Activated CD8-positive, alpha-beta T cell treated with anti-CD3 and anti-CD28 coated beads for 36 hours (primary cell): ENCODE data around the gene RACK1. TPM values are rescaled to one million over a fixed set of nuclear protein-coding genes. Genes with fewer than 3 reads are reported as not detected.
A peak's percentile ranks its signal among the peaks of the same experiment; 100 is the strongest.
"Not testable (repeated sequence)": the region's sequence is repeated elsewhere in the genome, so short reads cannot be mapped to it uniquely, and the experiment has no call there.

Experiments used
- ATAC-seq: fragments of 200-7000 bp; cut with Tn5 transposase; one replicate; pipeline ENCODE4 v1.10.0; 2021; ENCODE audit warnings: mild to moderate bottlenecking, moderate library complexity
- CTCF ChIA-PET: fragments of 350-600 bp; sonication (Branson Sonifier 250); formaldehyde crosslinking; loops from one replicate; lab custom pipeline; 2021; ENCODE audit warnings: antibody characterized with exemption; lab: Charles Lee
- POLR2A ChIA-PET: fragments of 350-600 bp; sonication (Branson Sonifier 250); formaldehyde crosslinking; loops from one replicate; lab custom pipeline; 2021; ENCODE audit warnings: antibody characterized with exemption; lab: Charles Lee
- DNase-seq: peaks from one replicate; pipeline ENCODE4 v3.0.0-alpha.2; 2020
- H3K27ac Mint-ChIP-seq: one replicate; pipeline ENCODE4 v1.8.0; 2021; ENCODE audit warnings: mild to moderate bottlenecking, mixed read lengths
- H3K27me3 Mint-ChIP-seq: one replicate; pipeline ENCODE4 v1.8.0; 2021; ENCODE audit warnings: mixed read lengths
- H3K36me3 Mint-ChIP-seq: one replicate; pipeline ENCODE4 v1.8.0; 2021; ENCODE audit warnings: low read depth, mixed read lengths
- H3K4me1 Mint-ChIP-seq: one replicate; pipeline ENCODE4 v1.8.0; 2021; ENCODE audit warnings: low read depth, mixed read lengths
- H3K4me3 Mint-ChIP-seq: one replicate; pipeline ENCODE4 v1.8.0; 2021; ENCODE audit warnings: mild to moderate bottlenecking, moderate library complexity, mixed read lengths
- H3K9me3 Mint-ChIP-seq: one replicate; pipeline ENCODE4 v1.8.0; 2021; ENCODE audit warnings: mixed read lengths
- intact Hi-C: fragments of 100-400 bp; cut with micrococcal nuclease; formaldehyde crosslinking; loops from one replicate; pipeline ENCODE4 v1.10.0; 2022
- total RNA-seq, 2 experiments: library from RNA; stranded (reverse); gene quantifications; one replicate each; pipeline ENCODE4 v1.2.3, GENCODE V29; 2021
- TF ChIP-seq, protein P1 (sequence below): fragments of 200-600 bp; IDR thresholded peaks from one replicate; pipeline ENCODE4 v1.8.0; 2022; ENCODE audit warnings: antibody characterized with exemption, mild to moderate bottlenecking

RACK1 gene
- total RNA-seq, 2 experiments from 2014 or later: 2,759 to 2,801 TPM

DNA sequence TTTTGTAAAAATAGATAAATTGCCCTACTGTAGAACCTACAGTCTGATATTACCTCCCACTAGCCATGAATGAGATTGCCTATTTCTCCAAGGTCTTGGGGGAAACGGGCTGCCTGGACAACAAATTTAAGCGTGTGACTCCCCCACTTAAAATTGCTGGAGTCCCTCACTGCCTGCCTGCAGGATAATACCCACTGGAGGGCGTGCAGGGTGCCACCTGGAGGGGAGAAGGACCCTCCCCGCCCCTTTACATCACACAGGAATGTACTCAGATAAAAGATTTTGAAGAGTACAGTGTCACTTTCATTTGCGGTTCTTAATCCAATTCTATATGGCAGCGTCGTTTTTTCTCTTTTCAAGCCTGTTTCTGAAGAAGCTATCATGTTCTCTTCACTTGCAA lies 32.5 kb downstream of the RACK1 start:
- TF ChIP-seq, protein P1, sequence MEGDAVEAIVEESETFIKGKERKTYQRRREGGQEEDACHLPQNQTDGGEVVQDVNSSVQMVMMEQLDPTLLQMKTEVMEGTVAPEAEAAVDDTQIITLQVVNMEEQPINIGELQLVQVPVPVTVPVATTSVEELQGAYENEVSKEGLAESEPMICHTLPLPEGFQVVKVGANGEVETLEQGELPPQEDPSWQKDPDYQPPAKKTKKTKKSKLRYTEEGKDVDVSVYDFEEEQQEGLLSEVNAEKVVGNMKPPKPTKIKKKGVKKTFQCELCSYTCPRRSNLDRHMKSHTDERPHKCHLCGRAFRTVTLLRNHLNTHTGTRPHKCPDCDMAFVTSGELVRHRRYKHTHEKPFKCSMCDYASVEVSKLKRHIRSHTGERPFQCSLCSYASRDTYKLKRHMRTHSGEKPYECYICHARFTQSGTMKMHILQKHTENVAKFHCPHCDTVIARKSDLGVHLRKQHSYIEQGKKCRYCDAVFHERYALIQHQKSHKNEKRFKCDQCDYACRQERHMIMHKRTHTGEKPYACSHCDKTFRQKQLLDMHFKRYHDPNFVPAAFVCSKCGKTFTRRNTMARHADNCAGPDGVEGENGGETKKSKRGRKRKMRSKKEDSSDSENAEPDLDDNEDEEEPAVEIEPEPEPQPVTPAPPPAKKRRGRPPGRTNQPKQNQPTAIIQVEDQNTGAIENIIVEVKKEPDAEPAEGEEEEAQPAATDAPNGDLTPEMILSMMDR: no peak
- Mint-ChIP-seq H3K4me3 (no peak overlapping the region), H3K4me1 (peaks cover 27% of the 10 kb centered on the region), H3K27ac (no peak overlapping the region), H3K27me3 (peaks cover 9% of the 10 kb centered on the region), H3K36me3 (peaks cover 7% of the 10 kb centered on the region), H3K9me3 (no peaks in the 10 kb centered on the region)
- intact Hi-C loops: no loop called here
- ChIA-PET POLR2A (interaction anchor here (1.6 kb wide), 1 partner anchor 11 kb away, joined by 6 read pairs; the partner anchor contains the start of gene TRIM41), CTCF (interaction anchor here (1.1 to 1.9 kb wide), 3 partner anchors 19 to 26 kb away, joined by 3 to 7 read pairs (median 4); no protein-coding TSS in a partner anchor)
- DNase-seq (no peak), ATAC-seq (no peak)

DNA sequence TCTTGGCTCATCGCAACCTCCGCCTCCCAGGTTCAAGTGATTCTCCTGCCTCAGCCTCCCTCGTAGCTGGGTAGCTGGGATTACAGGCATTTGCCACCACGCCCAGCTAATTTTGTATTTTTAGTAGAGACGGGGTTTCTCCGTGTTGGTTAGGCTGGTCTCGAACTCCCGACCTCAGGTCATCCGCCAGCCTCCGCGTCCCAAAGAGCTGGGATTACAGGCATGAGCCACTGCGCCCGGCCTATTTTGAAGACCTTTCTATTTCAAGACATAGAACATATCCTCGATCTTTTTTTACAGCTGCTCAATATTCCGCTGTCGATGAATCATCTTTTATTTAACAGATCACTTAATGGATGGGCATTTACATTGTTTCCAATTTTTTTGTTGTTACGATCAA lies 33.0 kb downstream of the RACK1 start:
- intact Hi-C loops: not testable (repeated sequence)
- CTCF ChIA-PET: interaction anchor here (1.1 to 1.9 kb wide), 3 partner anchors 19 to 26 kb away, joined by 3 to 7 read pairs (median 4); no protein-coding TSS in a partner anchor

DNA sequence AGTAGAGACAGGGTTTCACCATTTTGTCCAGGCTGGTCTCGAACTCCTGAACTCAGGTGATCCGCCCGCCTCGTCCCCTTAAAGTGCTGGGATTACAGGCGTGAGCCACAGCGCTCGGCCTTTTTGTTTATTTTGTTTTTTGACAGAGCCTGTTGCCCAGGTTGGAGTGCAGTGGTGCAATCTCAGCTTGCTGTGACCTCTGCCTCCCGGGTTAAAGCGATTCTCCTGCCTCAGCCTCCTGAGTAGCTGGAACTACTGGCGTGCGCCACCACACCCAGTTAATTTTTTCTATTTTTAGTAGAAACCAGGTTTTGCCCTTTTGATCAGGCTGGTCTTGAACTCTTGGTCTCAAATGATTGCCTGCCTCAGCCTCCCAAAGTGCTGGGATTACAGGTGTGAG lies 33.6 kb downstream of the RACK1 start:
- H3K4me1 Mint-ChIP-seq: peaks cover 36% of the 10 kb centered on the region
- H3K36me3 Mint-ChIP-seq, H3K27ac Mint-ChIP-seq, H3K4me3 Mint-ChIP-seq, H3K9me3 Mint-ChIP-seq, intact Hi-C loops, ATAC-seq, DNase-seq: not testable (repeated sequence)
- H3K27me3 Mint-ChIP-seq: peaks cover 18% of the 10 kb centered on the region
- POLR2A ChIA-PET: interaction anchor here (1.6 kb wide), 1 partner anchor 12 kb away, joined by 6 read pairs; the partner anchor contains the start of gene TRIM41
- CTCF ChIA-PET: interaction anchor here (1.1 kb wide), 1 partner anchor 21 kb away, joined by 3 read pairs; no protein-coding TSS in a partner anchor

More for the DNA sequence above, 33.0 kb downstream of the RACK1 start:
- not testable (repeated sequence) for DNase-seq, ATAC-seq, H3K9me3 Mint-ChIP-seq, H3K27ac Mint-ChIP-seq, H3K4me3 Mint-ChIP-seq, H3K36me3 Mint-ChIP-seq
- Mint-ChIP-seq H3K27me3 (peaks cover 14% of the 10 kb centered on the region), H3K4me1 (peaks cover 32% of the 10 kb centered on the region)
- POLR2A ChIA-PET: interaction anchor here (1.6 kb wide), 1 partner anchor 12 kb away, joined by 6 read pairs; the partner anchor contains the start of gene TRIM41

DNA sequence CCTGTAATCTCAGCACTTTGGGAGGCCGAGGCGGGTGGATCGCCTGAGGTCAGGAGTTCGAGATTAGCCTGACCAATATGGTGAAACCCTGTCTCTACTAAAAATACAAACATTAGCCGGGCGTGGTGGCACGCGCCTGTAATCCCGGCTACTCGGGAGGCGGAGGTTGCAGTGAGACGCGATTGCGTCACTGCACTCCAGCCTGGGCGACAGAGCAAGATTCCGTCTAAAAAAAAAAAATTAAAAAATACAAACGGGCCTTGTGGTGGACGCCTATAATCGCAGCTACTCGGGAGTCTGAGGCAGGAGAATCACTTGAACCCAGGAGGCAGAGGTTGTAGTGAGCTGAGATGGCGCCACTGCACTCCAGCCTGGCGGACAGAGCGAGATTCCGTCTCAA lies 34.7 kb downstream of the RACK1 start:
- ATAC-seq, H3K4me3 Mint-ChIP-seq, H3K9me3 Mint-ChIP-seq, intact Hi-C loops, H3K36me3 Mint-ChIP-seq, DNase-seq, H3K27ac Mint-ChIP-seq: not testable (repeated sequence)
- Mint-ChIP-seq H3K27me3 (peaks cover 20% of the 10 kb centered on the region), H3K4me1 (peaks cover 36% of the 10 kb centered on the region)
- ChIA-PET CTCF (interaction anchor here (2.6 to 8.4 kb wide), 2 partner anchors 18 to 25 kb away, joined by 12 to 80 read pairs; no protein-coding TSS in a partner anchor), POLR2A (interaction anchor here (3.2 to 8.4 kb wide), 4 partner anchors 14 to 33 kb away, joined by 14 to 159 read pairs (median 30); partner anchors contain the start of genes RACK1 and TRIM41)

DNA sequence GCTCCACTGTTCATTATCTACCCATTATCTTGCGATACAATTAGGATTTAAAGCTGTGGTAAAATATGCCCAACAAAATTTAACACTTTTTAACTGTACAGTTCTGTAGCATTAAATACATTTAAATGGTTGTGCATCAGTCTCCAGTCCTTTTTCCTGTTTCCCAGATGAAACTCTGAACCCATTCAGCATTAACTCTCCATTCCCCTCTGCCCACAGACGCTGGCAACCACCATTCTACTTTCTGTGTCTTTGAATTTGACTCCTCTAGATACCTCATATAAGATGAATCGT lies 35.8 kb downstream of the RACK1 start:
- no peak for ATAC-seq

More for the DNA sequence above, 35.8 kb downstream of the RACK1 start:
- TF ChIP-seq, protein P1: no peak
- Mint-ChIP-seq H3K9me3 (no peaks in the 10 kb centered on the region), H3K27me3 (peaks cover 28% of the 10 kb centered on the region), H3K4me1 (peaks cover 36% of the 10 kb centered on the region), H3K36me3 (peaks cover 7% of the 10 kb centered on the region), H3K27ac (peak overlapping the region; percentile 92), H3K4me3 (peak overlapping the region; percentile 89)
- POLR2A ChIA-PET: interaction anchor here (0.6 to 8.4 kb wide), 11 partner anchors 9 to 50 kb away, joined by 3 to 159 read pairs (median 14); partner anchors contain the start of genes RACK1 and TRIM41
- CTCF ChIA-PET: interaction anchor here (1.0 to 8.4 kb wide), 6 partner anchors 8 to 38 kb away, joined by 3 to 80 read pairs (median 8); no protein-coding TSS in a partner anchor
- intact Hi-C loops: loop anchor here (1.0 kb wide), 2 partner anchors 10 to 17 kb away; no protein-coding TSS in a partner anchor
- no peak for DNase-seq
